Liver (tissue), 9 donors: Measurements from ENCODE around the gene RNF41. TPM values are rescaled to one million over a fixed set of nuclear protein-coding genes. Genes with fewer than 3 reads are reported as not detected.

Experiments
- DNase-seq: peaks from one replicate; pipeline ENCODE4 v3.0.0-alpha.2; 2017; ENCODE audit warnings: low spot score
- H3K27ac ChIP-seq, 2 donors: one replicate each; pipeline ENCODE4 v1.7.0; 2013; ENCODE audit warnings: inconsistent platforms in 2 of 2, low read length in 2 of 2, control low read depth in 1 of 2, low read depth in 1 of 2, mild to moderate bottlenecking in 1 of 2
- H3K27me3 ChIP-seq, 4 donors: one replicate each; pipeline versions ENCODE4 v1.6.1 to v1.7.0; 2013; ENCODE audit warnings: low read length in 3 of 4, inconsistent platforms in 1 of 4, mild to moderate bottlenecking in 1 of 4, moderate library complexity in 1 of 4; ENCODE audit not compliant: control insufficient read depth in 4 of 4, insufficient read depth in 4 of 4
- H3K36me3 ChIP-seq, 4 donors: one replicate each; pipeline versions ENCODE4 v1.6.1 to v1.7.0; 2013; ENCODE audit warnings: low read length in 3 of 4, mild to moderate bottlenecking in 3 of 4, low read depth in 1 of 4, moderate library complexity in 1 of 4; ENCODE audit not compliant: control insufficient read depth in 4 of 4, insufficient read depth in 3 of 4
- H3K4me1 ChIP-seq, 4 donors: one replicate each; pipeline versions ENCODE4 v1.6.1 to v1.7.0; 2013; ENCODE audit warnings: low read length in 3 of 4, mild to moderate bottlenecking in 3 of 4, moderate library complexity in 1 of 4; ENCODE audit not compliant: control insufficient read depth in 4 of 4, insufficient read depth in 4 of 4
- H3K4me3 ChIP-seq, 3 donors: one replicate each; pipeline versions ENCODE4 v1.6.1 to v1.7.0; 2013; ENCODE audit warnings: low read length in 3 of 3, control low read depth in 1 of 3, low read depth in 1 of 3, mild to moderate bottlenecking in 1 of 3
- H3K9ac ChIP-seq, 2 donors: one replicate each; pipeline ENCODE4 v1.7.0; 2013; ENCODE audit warnings: low read length in 2 of 2, mild to moderate bottlenecking in 2 of 2, moderate library complexity in 2 of 2, control low read depth in 1 of 2, low read depth in 1 of 2
- H3K9me3 ChIP-seq, 4 donors: one replicate each; pipeline versions ENCODE4 v1.6.1 to v1.7.0; 2013; ENCODE audit warnings: low read length in 3 of 4; ENCODE audit not compliant: control insufficient read depth in 4 of 4
- ATF3 ChIP-seq: IDR thresholded peaks from 2 replicates; pipeline ENCODE4 v1.6.1; 2016; ENCODE audit warnings: antibody characterized with exemption
- EGR1 ChIP-seq, 2 donors: IDR thresholded peaks; 2 replicates each; pipeline ENCODE4 v1.6.1; 2016 to 2018; ENCODE audit warnings: antibody characterized with exemption in 2 of 2, low read depth in 2 of 2
- FOXA1 ChIP-seq: IDR thresholded peaks from 2 replicates; pipeline ENCODE4 v1.6.1; 2016; ENCODE audit warnings: antibody characterized with exemption
- FOXA2 ChIP-seq: IDR thresholded peaks from 2 replicates; pipeline ENCODE4 v1.6.1; 2016; ENCODE audit warnings: antibody characterized with exemption
- GABPA ChIP-seq, 2 donors: IDR thresholded peaks in 1 of 2; conservative IDR thresholded peaks in 1 of 2; 2 replicates each; pipeline ENCODE4 v1.6.1; 2016; ENCODE audit warnings: antibody characterized with exemption in 2 of 2, mild to moderate bottlenecking in 1 of 2, moderate library complexity in 1 of 2
- HNF4G ChIP-seq: IDR thresholded peaks from 2 replicates; pipeline ENCODE4 v1.6.1; 2016; ENCODE audit warnings: antibody characterized with exemption
- MAX ChIP-seq: IDR thresholded peaks from 2 replicates; pipeline ENCODE4 v1.6.1; 2016; ENCODE audit warnings: antibody characterized with exemption
- RXRA ChIP-seq, 2 donors: IDR thresholded peaks; 2 replicates each; pipeline ENCODE4 v1.6.1; 2017 to 2018; ENCODE audit warnings: antibody characterized with exemption in 2 of 2, mild to moderate bottlenecking in 1 of 2
- SP1 ChIP-seq: IDR thresholded peaks from 2 replicates; pipeline ENCODE4 v1.6.1; 2018; ENCODE audit warnings: antibody characterized with exemption, mild to moderate bottlenecking
- TAF1 ChIP-seq: conservative IDR thresholded peaks from 2 replicates; pipeline ENCODE4 v1.6.1; 2016; ENCODE audit warnings: antibody characterized with exemption, mild to moderate bottlenecking
- YY1 ChIP-seq: IDR thresholded peaks from 2 replicates; pipeline ENCODE4 v1.6.1; 2016; ENCODE audit warnings: antibody characterized with exemption, mild to moderate bottlenecking
- ZBTB33 ChIP-seq: IDR thresholded peaks from 2 replicates; pipeline ENCODE4 v1.6.1; 2016; ENCODE audit warnings: antibody characterized with exemption
- WGBS: extraction: QIAGEN DNeasy Blood & Tissue Kit; methylation state at CpG from one replicate; pipeline ENCODE4 v1.1.7; 2013; 5-methylcytosine and 5-hydroxymethylcytosine counted together
- polyA plus RNA-seq, 2 donors: library from polyadenylated mRNA; stranded (reverse) in 1 of 2; unstranded in 1 of 2; fragments of 200-250 nt in 1 of 2; fragments of >200 nt in 1 of 2; fragmentation: Nextera tagmentation in 1 of 2; extraction: Ambion mirVana in 1 of 2; gene quantifications; one replicate each; pipeline versions ENCODE4 v1.2.1 to v1.2.3, GENCODE V29; 2013 to 2015
- total RNA-seq, 2 donors: library from RNA; depleted of rRNA; stranded (reverse); fragments of >200 nt; gene quantifications; one replicate each; pipeline ENCODE4 v1.2.3, GENCODE V29; 2014
- donor health status: healthy.
- donor health status: healthy.
- donor health status: healthy.
- donor health status: healthy.
- donor health status: healthy.

Gene RNF41
- total and polyA plus RNA-seq, 4 donors: 7.6 to 31.8 (median 16.8) TPM

- no peak for DNase-seq
- no peak overlapping the region for H3K4me3 ChIP-seq
- peaks cover 29 to 76% (median 64%) of the 10 kb centered on the region in 4 donors for H3K36me3 ChIP-seq
- H3K4me1 ChIP-seq: peaks cover 0 to 11% (median 10%) of the 10 kb centered on the region in 4 donors
- TF ChIP-seq ZBTB33: no peak
- TF ChIP-seq ATF3: no peak
- no peak for TF ChIP-seq EGR1 (IDR thresholded peaks at IDR 0.05; ENCODE audit: low read depth in 2 of 2)
- no peak for TF ChIP-seq FOXA2
- TF ChIP-seq FOXA1: no peak
- no peak for TF ChIP-seq GABPA (IDR thresholded peaks at IDR 0.05 in 1 of 2, conservative IDR thresholded peaks at IDR 0.05 in 1 of 2)
- TF ChIP-seq YY1: no peak
- TF ChIP-seq MAX: no peak
- no peak for TF ChIP-seq HNF4G
- no peak for TF ChIP-seq SP1
- no peak for TF ChIP-seq RXRA (IDR thresholded peaks at IDR 0.05)
- H3K9me3 ChIP-seq: no peaks in the 10 kb centered on the region
- H3K27me3 ChIP-seq: no peaks in the 10 kb centered on the region
- H3K9ac ChIP-seq: no peak overlapping the region
- 92% methylated on average over 4 of the region's 4 CpGs for WGBS
- no peak overlapping the region for H3K27ac ChIP-seq
Measured at GRCh38 chr12:56165369-56165768, 56.4 kb downstream of the RNF41 start.

GRCh38 chr12:56164345-56164729 is 57.4 kb downstream of the RNF41 start:
- no peak overlapping the region for H3K27ac ChIP-seq
- DNase-seq: no peak
- WGBS: 95% methylated on average over 17 of the region's 17 CpGs

GRCh38 chr12:56163533-56164344 is 58.0 kb downstream of the RNF41 start:
- Histone ChIP-seq H3K9ac (no peak overlapping the region), H3K9me3 (no peaks in the 10 kb centered on the region), H3K4me3 (no peak overlapping the region), H3K27me3 (no peaks in the 10 kb centered on the region), H3K36me3 (peaks cover 27 to 68% (median 58%) of the 10 kb centered on the region in 4 donors), H3K27ac (no peak overlapping the region), H3K4me1 (peaks cover 0 to 27% (median 25%) of the 10 kb centered on the region in 4 donors)
- WGBS: 82% methylated on average over 11 of the region's 11 CpGs
- no peak for DNase-seq
- TF ChIP-seq FOXA2 (no peak), TAF1 (no peak), HNF4G (no peak)

More at GRCh38 chr12:56164345-56164729, 57.4 kb downstream of the RNF41 start:
- H3K4me1 ChIP-seq: peaks cover 0 to 21% (median 20%) of the 10 kb centered on the region in 4 donors
- no peak overlapping the region for H3K9ac ChIP-seq
- TF ChIP-seq EGR1 (IDR thresholded peaks at IDR 0.05; ENCODE audit: low read depth in 2 of 2) (no peak), FOXA1 (no peak)
- peaks cover 28 to 72% (median 62%) of the 10 kb centered on the region in 4 donors for H3K36me3 ChIP-seq
- H3K4me3 ChIP-seq: no peak overlapping the region
- no peaks in the 10 kb centered on the region for H3K9me3 ChIP-seq
- H3K27me3 ChIP-seq: no peaks in the 10 kb centered on the region
